SK-N-SH treated with all-trans-retinoic acid at 6 μM for 48 hours (cell line): ENCODE measurements around the gene KHNYN.
"Not testable (repeated sequence)": the region's sequence is repeated elsewhere in the genome, so short reads cannot be mapped to it uniquely, and the experiment has no call there.

Source experiments
- ATAC-seq: fragments of 200-7000 bp; cut with Tn5 transposase; 3 replicates; pipeline ENCODE4 v1.9.1; 2020; ENCODE audit warnings: mild to moderate bottlenecking, moderate library complexity
- ARNTL ChIP-seq: fragments of 450-650 bp; formaldehyde crosslinking; IDR thresholded peaks from 2 replicates; pipeline ENCODE4 v1.5.0; 2020; ENCODE audit warnings: low read depth, mild to moderate bottlenecking, moderate library complexity, borderline replicate concordance
- BACH2 ChIP-seq: fragments of 250-450 bp; sonication (Bioruptor Pico); IDR thresholded peaks from 2 replicates; pipeline ENCODE4 v1.9.0; 2021; ENCODE audit warnings: mild to moderate bottlenecking, borderline replicate concordance
- CREB5 ChIP-seq: fragments of 250-450 bp; sonication (Bioruptor Pico); IDR thresholded peaks from 2 replicates; pipeline ENCODE4 v1.5.1; 2020; ENCODE audit warnings: low read depth, mild to moderate bottlenecking, moderate library complexity
- CSDC2 ChIP-seq: fragments of 250-450 bp; sonication (Bioruptor Pico); IDR thresholded peaks from 2 replicates; pipeline ENCODE4 v1.5.0; 2020; ENCODE audit warnings: mild to moderate bottlenecking, moderate library complexity
- CSRNP3 ChIP-seq: fragments of 250-450 bp; sonication (Bioruptor Pico); IDR thresholded peaks from 2 replicates; pipeline ENCODE4 v1.5.1; 2021; ENCODE audit warnings: mild to moderate bottlenecking, moderate library complexity
- GLIS3 ChIP-seq: fragments of 250-450 bp; sonication (Bioruptor Pico); IDR thresholded peaks from 2 replicates; pipeline ENCODE4 v1.5.0; 2020; ENCODE audit warnings: mild to moderate bottlenecking, moderate library complexity
- PATZ1 ChIP-seq: fragments of 250-450 bp; sonication (Bioruptor Pico); IDR thresholded peaks from 2 replicates; pipeline ENCODE4 v1.8.0; 2020; ENCODE audit warnings: mild to moderate bottlenecking, moderate library complexity, borderline replicate concordance
- POU6F1 ChIP-seq: fragments of 250-450 bp; sonication (Bioruptor Pico); IDR thresholded peaks from 2 replicates; pipeline ENCODE4 v1.8.0; 2021; ENCODE audit warnings: low read depth, mild to moderate bottlenecking, moderate library complexity, borderline replicate concordance
- PPARA ChIP-seq: fragments of 250-450 bp; sonication (Bioruptor Pico); IDR thresholded peaks from 2 replicates; pipeline ENCODE4 v1.5.0; 2020; ENCODE audit warnings: mild to moderate bottlenecking, borderline replicate concordance
- SNAI2 ChIP-seq: fragments of 250-450 bp; sonication (Bioruptor Pico); IDR thresholded peaks from 2 replicates; pipeline ENCODE4 v1.5.0; 2020; ENCODE audit warnings: mild to moderate bottlenecking, moderate library complexity
- TCF4 ChIP-seq: fragments of 250-450 bp; sonication (Bioruptor Pico); IDR thresholded peaks from 2 replicates; pipeline ENCODE4 v1.8.0; 2021; ENCODE audit warnings: mild to moderate bottlenecking, moderate library complexity, borderline replicate concordance
- TOX ChIP-seq: fragments of 250-450 bp; sonication (Bioruptor Pico); IDR thresholded peaks from 2 replicates; pipeline ENCODE4 v1.8.0; 2021; ENCODE audit warnings: mild to moderate bottlenecking, moderate library complexity, borderline replicate concordance
- TSHZ2 ChIP-seq: fragments of 250-450 bp; sonication (Bioruptor Pico); IDR thresholded peaks from 2 replicates; pipeline ENCODE4 v1.5.0; 2020; ENCODE audit warnings: mild to moderate bottlenecking, moderate library complexity
- ZC3H10 ChIP-seq: fragments of 250-450 bp; sonication (Bioruptor Pico); IDR thresholded peaks from 2 replicates; pipeline ENCODE4 v1.5.1; 2021; ENCODE audit warnings: mild to moderate bottlenecking, moderate library complexity
- ZFP3 ChIP-seq: fragments of 250-450 bp; sonication (Bioruptor Pico); IDR thresholded peaks from 2 replicates; pipeline ENCODE4 v1.5.0; 2020; ENCODE audit warnings: mild to moderate bottlenecking, moderate library complexity
- ZFP30 ChIP-seq: fragments of 450-650 bp; formaldehyde crosslinking; IDR thresholded peaks from 2 replicates; pipeline ENCODE4 v1.5.0; 2022; ENCODE audit warnings: mild to moderate bottlenecking, moderate library complexity
- ZNF565 ChIP-seq: fragments of 450-650 bp; formaldehyde crosslinking; conservative IDR thresholded peaks from 2 replicates; pipeline ENCODE4 v1.5.0; 2020; ENCODE audit warnings: low read depth, mild to moderate bottlenecking, moderate library complexity
- ZNF70 ChIP-seq: fragments of 450-650 bp; formaldehyde crosslinking; IDR thresholded peaks from 2 replicates; pipeline ENCODE4 v1.5.0; 2020; ENCODE audit warnings: mild to moderate bottlenecking, moderate library complexity
- ZNF8 ChIP-seq: fragments of 450-650 bp; formaldehyde crosslinking; IDR thresholded peaks from 2 replicates; pipeline ENCODE4 v1.5.0; 2020; ENCODE audit warnings: mild to moderate bottlenecking, moderate library complexity

KHNYN gene

GRCh38 chr14:24387009-24387345 lies 42.8 kb upstream of the KHNYN start (continued):
- TF ChIP-seq POU6F1 (CRISPR knock-in tag) (no peak), TCF4 (CRISPR knock-in tag) (no peak), ARNTL (CRISPR knock-in tag) (no peak), ZC3H10 (CRISPR knock-in tag) (no peak), SNAI2 (CRISPR knock-in tag) (no peak), CREB5 (CRISPR knock-in tag) (no peak), CSRNP3 (CRISPR knock-in tag) (no peak)

GRCh38 chr14:24387579-24387978 lies 42.2 kb upstream of the KHNYN start:
- ATAC-seq = not testable (repeated sequence)

- ATAC-seq = no peak
- TF ChIP-seq PATZ1 (CRISPR knock-in tag) (no peak), ZFP3 (no peak), ZNF565 (CRISPR knock-in tag) (no peak), POU6F1 (CRISPR knock-in tag) (no peak), CSDC2 (CRISPR knock-in tag) (no peak), CREB5 (CRISPR knock-in tag) (no peak), BACH2 (CRISPR knock-in tag) (no peak), GLIS3 (CRISPR knock-in tag) (no peak), TOX (CRISPR knock-in tag) (no peak), ZFP30 (CRISPR knock-in tag) (no peak), TSHZ2 (CRISPR knock-in tag) (no peak), SNAI2 (CRISPR knock-in tag) (no peak), CSRNP3 (CRISPR knock-in tag) (no peak), ZNF8 (CRISPR knock-in tag) (no peak), PPARA (no peak), ZC3H10 (CRISPR knock-in tag) (no peak), ZNF70 (CRISPR knock-in tag) (no peak), TCF4 (CRISPR knock-in tag) (no peak)
- TF ChIP-seq, all 23 proteins: peak for 0
Observed at GRCh38 chr14:24388474-24389179, 41.1 kb upstream of the KHNYN start.
